ENCODE measurements around the gene XXYLT1.

The XXYLT1 gene

GRCh38 chr3:195084746-195085145, 186.2 kb downstream of the XXYLT1 start:
- no peak overlapping the region for H3K4me3 ChIP-seq (ENCODE audit: low read depth, low read length)
- no peaks in the 10 kb centered on the region for H3K36me3 ChIP-seq
- no peak for DNase-seq
- H3K27ac ChIP-seq, result no peak overlapping the region
- H3K9me3 ChIP-seq (ENCODE audit: severe bottlenecking), result no peaks in the 10 kb centered on the region
- no peaks in the 10 kb centered on the region for H3K27me3 ChIP-seq (ENCODE audit: insufficient read depth, low read depth, severe bottlenecking)
- TF ChIP-seq, protein P1, sequence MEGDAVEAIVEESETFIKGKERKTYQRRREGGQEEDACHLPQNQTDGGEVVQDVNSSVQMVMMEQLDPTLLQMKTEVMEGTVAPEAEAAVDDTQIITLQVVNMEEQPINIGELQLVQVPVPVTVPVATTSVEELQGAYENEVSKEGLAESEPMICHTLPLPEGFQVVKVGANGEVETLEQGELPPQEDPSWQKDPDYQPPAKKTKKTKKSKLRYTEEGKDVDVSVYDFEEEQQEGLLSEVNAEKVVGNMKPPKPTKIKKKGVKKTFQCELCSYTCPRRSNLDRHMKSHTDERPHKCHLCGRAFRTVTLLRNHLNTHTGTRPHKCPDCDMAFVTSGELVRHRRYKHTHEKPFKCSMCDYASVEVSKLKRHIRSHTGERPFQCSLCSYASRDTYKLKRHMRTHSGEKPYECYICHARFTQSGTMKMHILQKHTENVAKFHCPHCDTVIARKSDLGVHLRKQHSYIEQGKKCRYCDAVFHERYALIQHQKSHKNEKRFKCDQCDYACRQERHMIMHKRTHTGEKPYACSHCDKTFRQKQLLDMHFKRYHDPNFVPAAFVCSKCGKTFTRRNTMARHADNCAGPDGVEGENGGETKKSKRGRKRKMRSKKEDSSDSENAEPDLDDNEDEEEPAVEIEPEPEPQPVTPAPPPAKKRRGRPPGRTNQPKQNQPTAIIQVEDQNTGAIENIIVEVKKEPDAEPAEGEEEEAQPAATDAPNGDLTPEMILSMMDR (IDR thresholded peaks at IDR 0.05; ENCODE audit: low read depth, low read length), result no peak

DNA sequence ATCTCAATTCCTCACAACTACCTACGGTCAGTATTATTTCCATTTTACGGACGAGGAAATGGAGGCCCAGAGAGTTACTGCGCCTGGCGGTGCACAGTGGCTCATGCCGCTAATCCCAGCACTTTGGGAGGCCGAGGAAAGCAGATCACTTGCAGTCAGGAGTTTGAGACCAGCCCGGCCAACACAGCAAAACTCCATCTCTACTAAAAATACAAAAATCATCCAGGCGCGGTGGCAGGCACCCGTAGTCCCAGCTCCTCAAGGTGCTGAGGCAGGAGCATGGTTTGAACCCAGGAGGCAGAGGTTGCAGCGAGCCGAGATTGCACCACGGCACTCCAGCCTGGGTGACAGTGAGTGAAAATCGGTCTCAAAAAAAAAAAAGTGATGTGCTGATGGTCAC, 187.3 kb downstream of the XXYLT1 start:
- Histone ChIP-seq H3K27me3 (ENCODE audit: insufficient read depth, low read depth, severe bottlenecking) (no peaks in the 10 kb centered on the region), H3K4me3 (ENCODE audit: low read depth, low read length) (no peak overlapping the region), H3K36me3 (no peaks in the 10 kb centered on the region), H3K9me3 (ENCODE audit: severe bottlenecking) (no peaks in the 10 kb centered on the region), H3K27ac (no peak overlapping the region)
- DNase-seq, result no peak
- TF ChIP-seq, protein P1 (IDR thresholded peaks at IDR 0.05; ENCODE audit: low read depth, low read length), result no peak

DNA sequence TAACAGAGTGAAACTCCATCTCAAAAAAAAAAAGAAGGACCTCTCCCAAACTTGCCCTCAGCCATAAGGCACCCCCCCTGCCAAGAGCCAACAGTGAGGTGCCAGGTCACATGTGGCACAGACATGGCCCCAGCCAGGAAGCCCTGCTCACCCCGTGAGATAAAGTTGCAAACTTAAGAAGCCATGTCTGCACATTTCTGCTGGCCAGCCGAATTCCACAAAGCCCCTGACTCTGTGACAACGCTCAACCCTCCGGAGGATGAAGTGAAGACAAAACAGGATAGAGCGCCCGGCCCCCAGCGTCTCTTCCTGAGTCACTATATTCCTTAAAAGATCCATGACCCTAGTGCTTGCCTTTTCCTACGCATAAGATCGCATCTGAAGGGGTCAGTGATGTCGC, 188.1 kb downstream of the XXYLT1 start:
- no peaks in the 10 kb centered on the region for H3K9me3 ChIP-seq (ENCODE audit: severe bottlenecking)
- H3K4me3 ChIP-seq (ENCODE audit: low read depth, low read length), result no peak overlapping the region
- TF ChIP-seq, protein P1 (IDR thresholded peaks at IDR 0.05; ENCODE audit: low read depth, low read length), result no peak
- DNase-seq, result no peak
- H3K27me3 ChIP-seq (ENCODE audit: insufficient read depth, low read depth, severe bottlenecking), result no peaks in the 10 kb centered on the region
- H3K36me3 ChIP-seq, result no peaks in the 10 kb centered on the region
- H3K27ac ChIP-seq, result no peak overlapping the region

- TF ChIP-seq, protein P1 (IDR thresholded peaks at IDR 0.05; ENCODE audit: low read depth, low read length), result no peak
- no peak overlapping the region for H3K27ac ChIP-seq
- no peak overlapping the region for H3K4me3 ChIP-seq (ENCODE audit: low read depth, low read length)
- H3K9me3 ChIP-seq (ENCODE audit: severe bottlenecking), result no peaks in the 10 kb centered on the region
- H3K36me3 ChIP-seq, result no peaks in the 10 kb centered on the region
- DNase-seq, result no peak
- H3K27me3 ChIP-seq (ENCODE audit: insufficient read depth, low read depth, severe bottlenecking), result no peaks in the 10 kb centered on the region
These were observed 189.6 kb downstream of the XXYLT1 start for GRCh38 chr3:195081242-195081963.

- Histone ChIP-seq H3K36me3 (no peaks in the 10 kb centered on the region), H3K27ac (no peak overlapping the region), H3K27me3 (ENCODE audit: insufficient read depth, low read depth, severe bottlenecking) (no peaks in the 10 kb centered on the region), H3K9me3 (ENCODE audit: severe bottlenecking) (no peaks in the 10 kb centered on the region), H3K4me3 (ENCODE audit: low read depth, low read length) (no peak overlapping the region)
- TF ChIP-seq, protein P1 (IDR thresholded peaks at IDR 0.05; ENCODE audit: low read depth, low read length), result no peak
- no peak for DNase-seq
These were observed 190.3 kb downstream of the XXYLT1 start for GRCh38 chr3:195080571-195081151.
